Esophagus muscularis mucosa (tissue), 4 donors: ENCODE data around the gene LAMA3. TPM values are rescaled to one million over a fixed set of nuclear protein-coding genes. Genes with fewer than 3 reads are reported as not detected.
"Not testable (repeated sequence)": the region's sequence is repeated elsewhere in the genome, so short reads cannot be mapped to it uniquely, and the experiment has no call there.

Experiments
- DNase-seq: peaks from one replicate; pipeline ENCODE4 v3.0.0-alpha.2; 2017; ENCODE audit errors: extremely low spot score
- H3K27ac ChIP-seq, 4 donors: fragments of 200-600 bp; sonication (generic); replicated peaks in 1 of 4; 1 replicate in 3 of 4; 2 replicates in 1 of 4; pipeline ENCODE4 v1.5.1; 2016 to 2019; ENCODE audit warnings: mild to moderate bottlenecking in 1 of 4
- H3K27me3 ChIP-seq, 4 donors: fragments of 200-600 bp; sonication (generic); one replicate each; pipeline versions ENCODE4 v1.5.1 to v1.6.0; 2016 to 2019
- H3K36me3 ChIP-seq, 4 donors: fragments of 200-600 bp; sonication (generic); one replicate each; pipeline ENCODE4 v1.5.1; 2016 to 2019
- H3K4me1 ChIP-seq, 4 donors: fragments of 200-600 bp; sonication (generic); one replicate each; pipeline ENCODE4 v1.5.1; 2016 to 2019
- H3K4me3 ChIP-seq, 4 donors: fragments of 200-600 bp; sonication (generic); 1 replicate in 2 of 4; 2 replicates in 2 of 4; pipeline ENCODE4 v1.5.1; 2016 to 2019; ENCODE audit warnings: mild to moderate bottlenecking in 4 of 4, moderate library complexity in 1 of 4
- H3K9me3 ChIP-seq, 4 donors: fragments of 200-600 bp; sonication (generic); 1 replicate in 3 of 4; 2 replicates in 1 of 4; pipeline ENCODE4 v1.5.1; 2016 to 2019
- EP300 ChIP-seq: sonication (generic); formaldehyde crosslinking; IDR thresholded peaks from one replicate; pipeline ENCODE4 v1.6.1; 2017; ENCODE audit warnings: antibody characterized with exemption
- POLR2A ChIP-seq: fragments of 450-650 bp; IDR thresholded peaks from one replicate; pipeline ENCODE4 v1.6.1; 2017; ENCODE audit warnings: antibody characterized with exemption, moderate library complexity, mild to moderate bottlenecking, low read depth
- POLR2AphosphoS5 ChIP-seq, 2 donors: sonication (generic); formaldehyde crosslinking; IDR thresholded peaks; one replicate each; pipeline ENCODE4 v1.6.1; 2017; ENCODE audit warnings: antibody characterized with exemption in 2 of 2
- WGBS: methylation state at CpG from one replicate; pipeline ENCODE4 v1.1.5; 2018; 5-methylcytosine and 5-hydroxymethylcytosine counted together
- intact Hi-C: fragments of 100-400 bp; cut with DNase I; formaldehyde crosslinking; loops from one replicate; pipeline ENCODE4 v1.15.1; 2023
- total RNA-seq, 4 donors: library from RNA; depleted of rRNA; stranded (reverse); fragments of >200 nt; gene quantifications; one replicate each; pipeline versions ENCODE4 v1.1.0 to v1.2.1, GENCODE V29; 2016
- TF ChIP-seq, protein P1 (sequence below), 3 experiments: fragments of 200-600 bp in 2 of 3; fragments of 450-650 bp in 1 of 3; sonication (generic) in 2 of 3; IDR thresholded peaks; one replicate each; pipeline ENCODE4 v1.5.1; 2017 to 2019; ENCODE audit warnings: antibody characterized with exemption in 3 of 3, mild to moderate bottlenecking in 2 of 3, moderate library complexity in 1 of 3

The LAMA3 gene
- total RNA-seq, 4 donors from 2014 or later = 7.5 to 12.9 (median 11.7) TPM

DNA sequence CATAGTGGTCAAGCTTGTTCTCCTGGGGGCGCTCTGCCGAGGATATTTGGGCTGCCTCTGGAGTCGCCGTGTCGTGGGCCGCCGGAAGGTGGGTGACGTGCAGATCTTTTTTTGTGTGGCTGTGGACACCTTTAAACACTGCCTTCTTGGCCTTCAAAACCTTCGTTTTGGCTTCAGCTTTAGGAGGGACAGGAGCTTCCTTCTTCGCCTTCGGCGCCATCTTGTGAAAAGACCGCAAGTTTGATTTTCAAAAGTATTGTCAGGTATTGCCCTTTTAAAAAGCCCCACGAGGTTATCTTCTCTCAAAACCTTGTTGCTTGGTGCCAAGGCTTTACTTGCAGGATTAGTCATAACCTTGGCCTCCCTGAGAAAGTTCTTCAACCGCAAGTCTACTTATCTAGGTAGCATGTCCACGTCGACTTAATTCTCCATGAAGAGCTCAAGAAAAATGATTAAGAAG lies 20.8 kb downstream of the LAMA3 start:
- intact Hi-C loops = no loop called here
- no peak for DNase-seq
- peaks cover 0 to 1% (median under 1%) of the 10 kb centered on the region in 4 donors for H3K4me1 ChIP-seq
- H3K27ac ChIP-seq = no peak overlapping the region
- H3K36me3 ChIP-seq = no peaks in the 10 kb centered on the region
- H3K27me3 ChIP-seq = no peaks in the 10 kb centered on the region
- H3K4me3 ChIP-seq = no peak overlapping the region
- TF ChIP-seq, protein P1, sequence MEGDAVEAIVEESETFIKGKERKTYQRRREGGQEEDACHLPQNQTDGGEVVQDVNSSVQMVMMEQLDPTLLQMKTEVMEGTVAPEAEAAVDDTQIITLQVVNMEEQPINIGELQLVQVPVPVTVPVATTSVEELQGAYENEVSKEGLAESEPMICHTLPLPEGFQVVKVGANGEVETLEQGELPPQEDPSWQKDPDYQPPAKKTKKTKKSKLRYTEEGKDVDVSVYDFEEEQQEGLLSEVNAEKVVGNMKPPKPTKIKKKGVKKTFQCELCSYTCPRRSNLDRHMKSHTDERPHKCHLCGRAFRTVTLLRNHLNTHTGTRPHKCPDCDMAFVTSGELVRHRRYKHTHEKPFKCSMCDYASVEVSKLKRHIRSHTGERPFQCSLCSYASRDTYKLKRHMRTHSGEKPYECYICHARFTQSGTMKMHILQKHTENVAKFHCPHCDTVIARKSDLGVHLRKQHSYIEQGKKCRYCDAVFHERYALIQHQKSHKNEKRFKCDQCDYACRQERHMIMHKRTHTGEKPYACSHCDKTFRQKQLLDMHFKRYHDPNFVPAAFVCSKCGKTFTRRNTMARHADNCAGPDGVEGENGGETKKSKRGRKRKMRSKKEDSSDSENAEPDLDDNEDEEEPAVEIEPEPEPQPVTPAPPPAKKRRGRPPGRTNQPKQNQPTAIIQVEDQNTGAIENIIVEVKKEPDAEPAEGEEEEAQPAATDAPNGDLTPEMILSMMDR (IDR thresholded peaks at IDR 0.05) = no peak
- TF ChIP-seq EP300 = no peak
- no peak for TF ChIP-seq POLR2A
- TF ChIP-seq POLR2AphosphoS5 (IDR thresholded peaks at IDR 0.05) = no peak
- 90% methylated on average over 17 of the region's 17 CpGs for WGBS
- H3K9me3 ChIP-seq = peaks cover 0 to 10% (median 7%) of the 10 kb centered on the region in 4 donors

DNA sequence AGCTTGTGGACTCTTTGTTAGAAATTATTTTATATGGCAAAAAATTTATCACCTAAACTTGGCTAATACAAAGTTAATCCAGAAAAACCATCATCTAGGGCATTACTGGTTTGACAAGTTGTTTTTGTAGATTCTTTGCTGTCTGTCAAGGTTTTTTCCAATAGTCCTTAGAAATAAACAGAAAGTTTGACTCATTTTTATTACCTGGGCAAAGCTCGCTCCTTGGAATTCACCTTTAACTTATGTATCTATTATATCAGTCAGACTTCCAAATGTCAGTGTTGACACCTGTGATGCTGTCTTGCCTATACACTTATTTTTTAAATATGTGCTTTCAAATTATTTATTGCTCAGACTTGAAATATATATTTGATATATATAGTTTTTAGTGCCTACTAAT lies 21.7 kb downstream of the LAMA3 start:
- TF ChIP-seq, protein P1 (IDR thresholded peaks at IDR 0.05) = no peak
- TF ChIP-seq POLR2A = no peak
- no peak for TF ChIP-seq EP300
- TF ChIP-seq POLR2AphosphoS5 (IDR thresholded peaks at IDR 0.05) = no peak
- H3K9me3 ChIP-seq = peaks cover 0 to 10% (median 7%) of the 10 kb centered on the region in 4 donors
- DNase-seq = no peak
- no peak overlapping the region for H3K27ac ChIP-seq
- H3K27me3 ChIP-seq = no peaks in the 10 kb centered on the region
- WGBS = 94% methylated on average over 1 of the region's 1 CpG
- peaks cover 0 to 10% (median 8%) of the 10 kb centered on the region in 4 donors for H3K4me1 ChIP-seq
- H3K36me3 ChIP-seq = no peaks in the 10 kb centered on the region
- no peak overlapping the region for H3K4me3 ChIP-seq
- intact Hi-C loops = no loop called here

GRCh38 chr18:23711426-23711825 lies 22.2 kb downstream of the LAMA3 start:
- intact Hi-C loops = no loop called here
- TF ChIP-seq, protein P1 (IDR thresholded peaks at IDR 0.05) = no peak
- TF ChIP-seq POLR2A (no peak), POLR2AphosphoS5 (IDR thresholded peaks at IDR 0.05) (no peak), EP300 (no peak)

GRCh38 chr18:23712445-23712844 lies 23.2 kb downstream of the LAMA3 start:
- 90% methylated on average over 3 of the region's 3 CpGs for WGBS
- Histone ChIP-seq H3K9me3 (peaks cover 0 to under 1% (median 0%) of the 10 kb centered on the region in 4 donors), H3K27me3 (no peaks in the 10 kb centered on the region), H3K27ac (no peak overlapping the region), H3K4me3 (no peak overlapping the region), H3K36me3 (no peaks in the 10 kb centered on the region), H3K4me1 (peaks cover 0 to 12% (median 11%) of the 10 kb centered on the region in 4 donors)
- DNase-seq = no peak
- intact Hi-C loops = no loop called here
- TF ChIP-seq, protein P1 (IDR thresholded peaks at IDR 0.05) = no peak
- no peak for TF ChIP-seq EP300
- TF ChIP-seq POLR2A = no peak
- TF ChIP-seq POLR2AphosphoS5 (IDR thresholded peaks at IDR 0.05) = no peak

More at GRCh38 chr18:23711426-23711825, 22.2 kb downstream of the LAMA3 start:
- 100% methylated on average over 1 of the region's 1 CpG for WGBS
- H3K4me1 ChIP-seq = peaks cover 0 to 11% (median 10%) of the 10 kb centered on the region in 4 donors
- DNase-seq = no peak
- H3K27me3 ChIP-seq = no peaks in the 10 kb centered on the region
- H3K9me3 ChIP-seq = peaks cover 0 to 10% (median 7%) of the 10 kb centered on the region in 4 donors
- H3K27ac ChIP-seq = no peak overlapping the region
- H3K4me3 ChIP-seq = no peak overlapping the region
- H3K36me3 ChIP-seq = no peaks in the 10 kb centered on the region

DNA sequence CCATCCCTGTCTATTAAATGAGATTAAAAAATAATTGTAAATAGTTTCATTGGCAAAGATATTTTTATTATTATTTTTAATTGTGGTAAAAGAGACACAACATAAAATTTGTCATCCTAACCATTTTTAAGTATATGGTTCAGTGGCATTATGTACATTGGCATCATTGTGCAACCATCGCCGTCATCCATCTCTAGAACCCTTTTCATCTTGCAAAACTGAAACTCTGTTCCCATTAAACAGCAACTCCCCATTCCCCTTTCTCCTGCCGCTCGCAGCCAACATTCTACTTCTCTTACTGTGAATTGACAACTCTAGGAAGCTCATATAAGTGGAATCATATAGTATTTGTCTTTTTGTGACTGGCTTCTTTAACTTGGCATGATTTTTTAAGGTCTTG lies 25.3 kb downstream of the LAMA3 start:
- DNase-seq = no peak
- TF ChIP-seq POLR2AphosphoS5 (IDR thresholded peaks at IDR 0.05) (no peak), EP300 (no peak), POLR2A (no peak)
- TF ChIP-seq, protein P1 (IDR thresholded peaks at IDR 0.05) = no peak
- H3K27ac ChIP-seq = no peak overlapping the region
- 78% methylated on average over 4 of the region's 4 CpGs for WGBS
- peaks cover 4 to 16% (median 14%) of the 10 kb centered on the region in 4 donors for H3K4me1 ChIP-seq
- no peaks in the 10 kb centered on the region for H3K27me3 ChIP-seq
- no peaks in the 10 kb centered on the region for H3K9me3 ChIP-seq
- no peak overlapping the region for H3K4me3 ChIP-seq
- no peaks in the 10 kb centered on the region for H3K36me3 ChIP-seq
- intact Hi-C loops = no loop called here

DNA sequence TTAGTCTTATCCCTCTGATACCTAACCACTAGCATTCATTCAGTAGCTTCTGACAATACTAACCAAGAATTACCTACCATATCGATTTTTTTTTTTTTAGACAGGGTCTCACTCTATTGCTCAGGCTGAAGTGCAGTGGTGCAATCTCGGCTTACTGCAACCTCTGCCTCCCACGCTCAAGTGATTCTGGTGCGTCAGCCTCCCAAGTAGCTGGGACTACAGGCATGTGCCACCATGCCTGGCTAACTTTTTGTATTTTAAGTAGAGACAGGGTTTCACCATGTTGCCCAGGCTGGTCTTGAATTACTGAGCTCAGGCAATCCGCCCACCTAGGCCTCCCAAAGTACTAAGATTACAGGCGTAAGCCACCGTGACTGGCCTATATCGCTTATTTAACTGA lies 26.8 kb downstream of the LAMA3 start:
- H3K27me3 ChIP-seq, H3K36me3 ChIP-seq, H3K4me3 ChIP-seq, intact Hi-C loops, H3K27ac ChIP-seq, H3K9me3 ChIP-seq, DNase-seq: not testable (repeated sequence)
- WGBS = 97% methylated on average over 8 of the region's 8 CpGs
- peaks cover 4 to 21% (median 18%) of the 10 kb centered on the region in 4 donors for H3K4me1 ChIP-seq
